Skeletal muscle tissue (tissue), 4 donors: ENCODE results near the gene DYNC1H1. TPM values are rescaled to one million over a fixed set of nuclear protein-coding genes. Genes with fewer than 3 reads are reported as not detected.
A peak's percentile ranks its signal among the peaks of the same experiment; 100 is the strongest.

Source experiments
- H3K27ac ChIP-seq: one replicate; pipeline ENCODE4 v1.7.0; 2013; ENCODE audit warnings: mild to moderate bottlenecking, low read depth, low read length, inconsistent platforms
- H3K27me3 ChIP-seq, 3 donors: one replicate each; pipeline ENCODE4 v1.7.0; 2013; ENCODE audit warnings: low read length in 3 of 3; ENCODE audit not compliant: control insufficient read depth in 3 of 3, insufficient read depth in 3 of 3
- H3K36me3 ChIP-seq, 3 donors: one replicate each; pipeline ENCODE4 v1.7.0; 2013; ENCODE audit warnings: low read length in 3 of 3; ENCODE audit not compliant: control insufficient read depth in 3 of 3, insufficient read depth in 3 of 3
- H3K4me1 ChIP-seq, 3 donors: one replicate each; pipeline ENCODE4 v1.7.0; 2013; ENCODE audit warnings: low read length in 3 of 3, mild to moderate bottlenecking in 3 of 3; ENCODE audit not compliant: control insufficient read depth in 3 of 3, insufficient read depth in 3 of 3
- H3K4me3 ChIP-seq, 3 donors: one replicate each; pipeline ENCODE4 v1.7.0; 2013; ENCODE audit warnings: low read length in 3 of 3
- H3K9ac ChIP-seq, 3 donors: one replicate each; pipeline ENCODE4 v1.7.0; 2013; ENCODE audit warnings: low read length in 3 of 3, mild to moderate bottlenecking in 3 of 3, moderate library complexity in 2 of 3, low read depth in 1 of 3
- H3K9me3 ChIP-seq, 3 donors: one replicate each; pipeline ENCODE4 v1.7.0; 2013; ENCODE audit warnings: low read length in 3 of 3; ENCODE audit not compliant: control insufficient read depth in 3 of 3
- total RNA-seq: library from RNA; depleted of rRNA; stranded (reverse); fragments of >200 nt; gene quantifications from one replicate; pipeline ENCODE4 v1.2.3, GENCODE V29; 2014
- donor health status: Osteomylitis.

The DYNC1H1 gene
- total RNA-seq, 1 donor from 2014 or later, result 211 TPM

DNA sequence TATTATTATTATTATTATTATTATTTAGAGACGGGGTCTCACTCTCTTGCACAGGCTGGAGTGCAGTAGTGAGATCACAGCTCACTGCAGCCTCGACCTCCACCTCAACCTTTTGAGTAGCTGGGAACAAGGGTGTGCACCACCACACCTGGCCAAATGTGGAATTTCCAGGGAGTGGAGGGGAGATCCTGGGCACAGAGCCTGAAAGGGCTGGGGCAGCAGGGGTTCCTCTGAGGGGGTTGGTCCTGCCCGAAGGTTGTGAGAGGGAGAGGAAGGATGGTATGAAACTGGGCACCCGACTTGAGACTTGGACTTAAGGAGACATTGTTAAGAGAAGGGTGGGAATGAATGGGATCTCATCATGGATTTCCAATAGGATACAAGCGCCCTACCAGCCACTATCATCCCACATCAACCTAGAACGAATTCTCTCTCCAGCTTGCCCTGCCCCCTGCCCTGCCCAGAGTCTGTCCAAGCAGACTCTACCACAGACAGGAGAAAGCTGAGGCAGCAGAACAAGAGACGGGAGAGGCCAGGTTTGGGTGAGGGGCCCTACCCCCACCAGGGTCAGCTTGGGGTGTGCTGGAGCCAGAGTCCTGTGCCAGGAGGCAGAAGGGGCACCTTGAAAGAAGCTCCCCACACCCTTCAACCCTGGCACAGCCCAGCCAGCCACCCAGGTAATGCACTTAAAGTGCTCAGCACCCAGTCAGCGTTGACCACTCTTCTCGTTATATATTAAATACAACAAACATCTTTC, 2.4 kb upstream of the DYNC1H1 start:
- Histone ChIP-seq H3K27me3 (no peaks in the 10 kb centered on the region), H3K4me3 (no peak overlapping the region), H3K4me1 (peaks cover 22 to 37% (median 29%) of the 10 kb centered on the region in 3 donors), H3K9ac (no peak overlapping the region), H3K27ac (no peak overlapping the region), H3K9me3 (no peaks in the 10 kb centered on the region), H3K36me3 (no peaks in the 10 kb centered on the region)

DNA sequence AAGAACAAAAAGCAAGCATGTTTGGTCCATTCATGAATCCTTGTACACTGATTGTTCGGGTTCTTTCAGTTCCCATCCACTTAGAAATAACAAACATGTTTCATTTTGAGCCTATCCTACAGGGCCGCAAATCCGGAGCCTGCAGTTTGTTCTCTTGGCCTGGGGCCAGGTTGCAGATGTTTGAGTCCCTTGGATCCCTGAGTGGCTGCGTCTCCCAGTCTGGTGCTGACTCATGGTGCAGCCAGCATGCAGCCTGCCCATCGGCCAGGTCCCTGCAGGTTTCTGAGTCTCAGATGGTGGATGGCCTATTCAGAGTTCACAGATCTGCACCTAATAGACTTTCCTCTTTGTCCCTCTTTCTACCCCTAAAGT, 1.9 kb upstream of the DYNC1H1 start:
- no peak overlapping the region for H3K27ac ChIP-seq
- peaks cover 25 to 39% (median 31%) of the 10 kb centered on the region in 3 donors for H3K4me1 ChIP-seq
- H3K9ac ChIP-seq, result peak overlapping the region in 1 of 3 donors; percentile 25
- no peak overlapping the region for H3K4me3 ChIP-seq
- no peaks in the 10 kb centered on the region for H3K27me3 ChIP-seq
- no peaks in the 10 kb centered on the region for H3K9me3 ChIP-seq
- no peaks in the 10 kb centered on the region for H3K36me3 ChIP-seq

DNA sequence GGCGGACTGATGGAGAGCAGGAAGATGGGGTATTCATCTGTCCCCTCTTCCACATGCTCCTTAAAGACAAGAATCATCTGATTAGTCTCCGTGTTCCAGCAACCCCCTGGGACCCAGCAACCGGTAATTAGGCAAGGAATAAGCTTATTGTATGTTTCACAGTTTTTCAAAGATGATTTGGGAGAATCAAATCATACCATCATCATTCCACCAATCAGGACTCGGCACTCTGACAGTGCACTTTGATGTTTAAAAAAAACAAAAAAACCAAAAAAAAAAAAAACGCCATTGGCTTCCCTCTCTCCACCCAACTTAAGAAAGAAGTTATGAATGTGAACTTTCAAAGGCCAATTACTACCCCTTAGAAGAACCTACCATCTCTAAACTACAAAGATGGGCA, 1.3 kb upstream of the DYNC1H1 start:
- no peaks in the 10 kb centered on the region for H3K36me3 ChIP-seq
- no peaks in the 10 kb centered on the region for H3K27me3 ChIP-seq
- peaks cover 27 to 39% (median 33%) of the 10 kb centered on the region in 3 donors for H3K4me1 ChIP-seq
- no peak overlapping the region for H3K27ac ChIP-seq
- H3K9me3 ChIP-seq, result no peaks in the 10 kb centered on the region
- peak overlapping the region in 1 of 3 donors; percentile 25 for H3K9ac ChIP-seq
- H3K4me3 ChIP-seq, result no peak overlapping the region

DNA sequence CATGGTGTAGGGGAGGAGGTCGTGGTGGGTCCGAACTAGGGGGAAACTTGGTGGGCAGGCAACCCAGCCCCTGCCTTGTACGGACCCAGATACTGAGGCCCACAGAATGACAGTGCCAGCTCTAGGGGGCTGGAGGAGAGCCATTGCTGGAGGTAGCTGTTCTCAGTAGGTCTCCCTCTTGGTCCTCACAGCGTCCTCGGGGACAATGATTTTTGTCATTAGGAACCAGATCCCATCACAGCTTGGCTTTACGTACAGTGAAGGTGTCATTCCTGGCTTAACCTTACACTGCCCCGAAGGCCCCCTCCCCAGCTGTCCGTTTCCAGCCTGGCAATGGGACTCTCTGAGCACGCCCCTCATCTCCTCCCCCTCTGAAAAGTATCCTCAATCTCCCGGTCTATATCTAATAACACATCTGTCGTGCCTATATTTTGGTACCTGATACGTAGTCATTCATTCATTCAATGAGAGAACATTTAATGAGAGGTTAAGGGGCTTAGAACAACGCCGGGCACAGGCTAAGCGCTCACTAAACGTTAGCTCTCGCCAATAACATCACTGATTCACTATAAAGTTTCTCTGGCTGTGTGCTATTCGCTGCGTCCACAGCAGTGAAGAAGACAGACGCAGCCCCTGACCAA, 597 bp upstream of the DYNC1H1 start:
- Histone ChIP-seq H3K9ac (peak overlapping the region; percentile 40 to 62 (median 58)), H3K4me1 (peaks cover 27 to 39% (median 34%) of the 10 kb centered on the region in 3 donors), H3K27me3 (no peaks in the 10 kb centered on the region), H3K36me3 (no peaks in the 10 kb centered on the region), H3K27ac (peak overlapping the region; percentile 73), H3K9me3 (no peaks in the 10 kb centered on the region), H3K4me3 (peak overlapping the region; percentile 51 to 76 (median 63))

DNA sequence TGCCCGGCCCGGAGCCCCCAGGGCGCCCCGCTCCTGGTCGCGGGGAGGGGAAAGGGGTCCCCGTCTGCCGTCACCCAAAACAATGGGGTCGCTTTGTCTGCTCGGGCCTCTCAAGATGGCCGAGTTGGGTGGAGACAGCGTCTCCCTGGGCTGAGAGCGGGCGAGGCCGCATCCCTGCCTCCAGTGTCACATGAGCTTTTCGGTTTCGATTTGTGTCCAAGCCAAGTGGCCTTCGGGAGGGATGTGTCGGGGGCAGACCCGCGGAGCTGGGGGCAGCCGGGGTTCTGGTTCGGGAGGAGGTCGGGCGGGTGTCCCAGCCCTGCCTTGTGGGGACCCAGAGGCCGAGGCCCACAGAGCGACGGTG, 790 bp downstream of the DYNC1H1 start:
- peak overlapping the region; percentile 90 to 97 (median 97) for H3K4me3 ChIP-seq
- peaks cover 0 to 4% (median 4%) of the 10 kb centered on the region in 3 donors for H3K36me3 ChIP-seq

DNA sequence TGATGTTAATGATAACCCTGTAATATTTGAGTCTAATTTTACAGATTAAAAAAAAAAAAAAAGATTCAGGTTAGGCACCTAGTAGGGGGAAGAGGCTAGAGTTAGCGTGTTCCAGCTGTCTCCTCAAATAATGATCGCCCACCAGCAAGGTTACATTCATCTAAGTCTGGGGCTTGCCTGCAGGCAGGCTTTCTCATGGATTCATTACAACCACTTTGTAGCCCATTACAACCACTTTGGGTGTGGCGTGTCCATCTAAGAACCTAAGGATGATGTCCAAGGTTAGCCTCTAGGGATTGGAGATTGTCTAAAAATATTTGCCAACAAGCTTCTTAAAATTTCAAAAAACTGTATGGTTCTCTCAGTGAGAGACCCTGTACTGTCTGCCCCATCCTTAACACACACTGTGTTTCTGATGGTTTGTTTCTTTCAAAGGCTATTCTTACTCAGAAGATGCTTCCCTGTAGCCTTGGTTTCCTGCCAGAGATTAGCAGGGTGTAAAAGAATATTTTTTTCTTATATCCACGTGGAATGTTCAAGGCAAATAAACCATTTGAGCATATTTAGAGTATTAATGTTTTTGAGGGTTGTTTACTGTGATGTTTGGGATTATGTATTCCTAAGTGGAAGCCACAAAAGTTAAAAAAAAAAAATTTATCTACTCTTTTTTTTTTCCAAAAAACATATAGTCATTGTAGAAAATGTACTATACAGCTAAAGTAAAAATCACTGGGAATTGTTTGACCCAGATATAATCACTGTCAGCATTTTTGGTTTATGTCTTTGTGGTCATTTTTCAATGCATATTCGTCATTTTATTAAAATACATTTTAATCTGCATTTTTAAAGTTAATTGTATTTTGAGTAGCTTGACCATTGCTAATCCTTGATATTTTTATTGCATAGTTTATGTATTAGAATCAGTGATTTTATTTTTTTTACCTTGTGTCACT, 1.7 kb downstream of the DYNC1H1 start:
- no peaks in the 10 kb centered on the region for H3K9me3 ChIP-seq
- peak overlapping the region; percentile 90 to 97 (median 97) for H3K4me3 ChIP-seq
- H3K27me3 ChIP-seq, result no peaks in the 10 kb centered on the region
- peaks cover 31 to 43% (median 36%) of the 10 kb centered on the region in 3 donors for H3K4me1 ChIP-seq
- peak overlapping the region; percentile 92 to 98 (median 94) for H3K9ac ChIP-seq
- H3K36me3 ChIP-seq, result peaks cover 0 to 4% (median 4%) of the 10 kb centered on the region in 3 donors
- H3K27ac ChIP-seq, result peak overlapping the region; percentile 92

More for the DNA sequence above, 790 bp downstream of the DYNC1H1 start:
- Histone ChIP-seq H3K9ac (peak overlapping the region; percentile 92 to 98 (median 94)), H3K27me3 (no peaks in the 10 kb centered on the region), H3K9me3 (no peaks in the 10 kb centered on the region), H3K27ac (peak overlapping the region; percentile 92), H3K4me1 (peaks cover 27 to 39% (median 34%) of the 10 kb centered on the region in 3 donors)

DNA sequence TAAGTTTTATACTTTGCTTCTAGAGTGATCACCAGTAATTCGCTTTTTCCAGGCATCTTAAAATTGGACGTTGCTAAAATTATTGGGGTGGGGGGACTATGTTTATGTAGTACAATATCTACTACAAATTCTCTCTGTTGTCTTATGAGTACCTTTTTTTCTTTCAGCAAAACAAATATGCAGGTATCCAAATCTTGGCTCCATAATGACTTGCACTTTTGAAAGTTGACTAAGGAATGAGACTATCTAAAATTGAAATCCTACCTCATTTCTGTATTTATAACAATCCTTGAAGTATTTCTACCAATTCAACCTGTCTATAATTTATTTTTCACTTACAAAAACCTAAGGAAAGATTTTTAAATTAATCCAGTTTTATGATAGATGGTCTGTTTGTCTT, 2.4 kb downstream of the DYNC1H1 start:
- Histone ChIP-seq H3K27ac (peak overlapping the region; percentile 92), H3K4me3 (no peak overlapping the region), H3K27me3 (no peaks in the 10 kb centered on the region), H3K36me3 (peaks cover 0 to 4% (median 4%) of the 10 kb centered on the region in 3 donors), H3K4me1 (peaks cover 38 to 46% (median 39%) of the 10 kb centered on the region in 3 donors), H3K9ac (peak overlapping the region in 1 of 3 donors; percentile 35), H3K9me3 (no peaks in the 10 kb centered on the region)

DNA sequence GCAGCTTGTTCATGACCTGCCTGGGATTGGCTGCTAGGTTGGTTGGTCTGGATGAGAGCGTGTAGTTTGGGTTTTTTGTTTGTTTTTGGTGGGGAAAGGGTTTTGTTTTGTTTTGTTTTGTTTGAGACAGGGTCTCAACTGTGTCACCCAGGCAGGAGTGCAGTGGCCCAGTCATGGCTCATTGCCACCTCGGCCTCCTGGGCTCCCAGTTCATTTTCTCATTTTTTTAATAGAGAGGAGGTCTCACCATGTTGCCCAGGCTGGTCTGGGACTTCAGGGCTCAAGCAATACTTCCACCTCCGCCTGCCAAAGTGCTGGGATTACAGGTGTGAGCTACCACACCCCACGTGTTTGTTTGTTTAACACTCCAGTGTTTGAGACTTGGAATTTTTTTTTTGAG, 3.8 kb downstream of the DYNC1H1 start:
- H3K4me1 ChIP-seq, result peaks cover 41 to 50% (median 43%) of the 10 kb centered on the region in 3 donors
- H3K9ac ChIP-seq, result no peak overlapping the region

DNA sequence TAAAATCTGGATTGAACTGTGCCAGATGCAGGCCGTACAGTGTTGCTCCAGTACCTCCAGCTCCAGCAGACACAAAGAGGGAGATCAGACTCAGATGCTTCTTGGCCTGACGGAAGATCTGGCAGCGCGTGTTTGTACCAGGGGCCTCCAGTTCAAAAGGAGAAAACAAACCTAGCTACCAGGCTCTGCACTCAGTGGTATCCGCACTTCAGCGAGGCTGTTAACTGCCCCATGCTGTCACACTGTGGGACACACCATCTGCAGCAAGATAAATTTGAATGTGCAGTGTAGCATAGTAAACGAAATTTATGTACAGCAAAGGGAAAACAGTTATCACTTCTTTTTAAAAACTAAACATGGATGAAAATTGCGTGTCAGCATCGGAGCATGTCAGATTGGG, 5.1 kb downstream of the DYNC1H1 start:
- Histone ChIP-seq H3K27ac (no peak overlapping the region), H3K36me3 (peaks cover 0 to 4% (median 4%) of the 10 kb centered on the region in 3 donors), H3K9me3 (no peaks in the 10 kb centered on the region), H3K9ac (peak overlapping the region in 1 of 3 donors; percentile 28), H3K4me3 (no peak overlapping the region), H3K4me1 (peaks cover 34 to 44% (median 39%) of the 10 kb centered on the region in 3 donors), H3K27me3 (no peaks in the 10 kb centered on the region)

More for the DNA sequence above, 3.8 kb downstream of the DYNC1H1 start:
- no peak overlapping the region for H3K27ac ChIP-seq
- H3K4me3 ChIP-seq, result peak overlapping the region in 1 of 3 donors; percentile 20
- peaks cover 0 to 4% (median 4%) of the 10 kb centered on the region in 3 donors for H3K36me3 ChIP-seq
- H3K9me3 ChIP-seq, result no peaks in the 10 kb centered on the region
- no peaks in the 10 kb centered on the region for H3K27me3 ChIP-seq
